ENCODE data around the gene LDHB. TPM values are rescaled to one million over a fixed set of nuclear protein-coding genes. Genes with fewer than 3 reads are reported as not detected.

LDHB gene
- total RNA-seq, 1 donor from 2014 or later: 1,973 TPM

- Mint-ChIP-seq H3K27ac (no peak overlapping the region), H3K36me3 (no peaks in the 10 kb centered on the region), H3K27me3 (ENCODE audit: insufficient read depth, low read depth) (no peaks in the 10 kb centered on the region), H3K4me1 (peaks cover 4% of the 10 kb centered on the region), H3K4me3 (no peak overlapping the region), H3K9me3 (no peaks in the 10 kb centered on the region)
- no peaks in the 10 kb centered on the region for H3K9me3 ChIP-seq (ENCODE audit: low read depth)
- peaks cover 6% of the 10 kb centered on the region for H3K4me1 ChIP-seq
- peak; percentile 10 for DNase-seq (ENCODE audit: low spot score)
- no peaks in the 10 kb centered on the region for H3K36me3 ChIP-seq
- no peaks in the 10 kb centered on the region for H4K20me1 ChIP-seq (ENCODE audit: low read depth)
- TF ChIP-seq EZH2 (IDR thresholded peaks at IDR 0.05) (no peak), CTCF (IDR thresholded peaks at IDR 0.05) (peak; percentile 34)
- no peak overlapping the region for H2AFZ ChIP-seq (replicated peaks)
- no peaks in the 10 kb centered on the region for H3K27me3 ChIP-seq
- H3K79me2 ChIP-seq (ENCODE audit: low read depth): no peaks in the 10 kb centered on the region
- no peak overlapping the region for H3K4me2 ChIP-seq
- H3K27ac ChIP-seq: no peak overlapping the region
- H3K4me3 ChIP-seq: no peak overlapping the region
- H3F3A ChIP-seq (ENCODE audit: low read depth): no peaks in the 10 kb centered on the region
- no peak overlapping the region for H3K9ac ChIP-seq
Measured at GRCh38 chr12:21607701-21608100, 49.9 kb downstream of the LDHB start.

- H3K4me1 ChIP-seq: peaks cover 6% of the 10 kb centered on the region
- H3K4me2 ChIP-seq: no peak overlapping the region
- H3F3A ChIP-seq (ENCODE audit: low read depth): no peaks in the 10 kb centered on the region
- H3K9ac ChIP-seq: no peak overlapping the region
- H3K27ac ChIP-seq: no peak overlapping the region
- H3K27me3 ChIP-seq: no peaks in the 10 kb centered on the region
- no peak overlapping the region for H3K27ac Mint-ChIP-seq
- H3K79me2 ChIP-seq (ENCODE audit: low read depth): no peaks in the 10 kb centered on the region
- H3K4me3 Mint-ChIP-seq: no peak overlapping the region
- H3K4me3 ChIP-seq: no peak overlapping the region
- no peak overlapping the region for H2AFZ ChIP-seq (replicated peaks)
- no peaks in the 10 kb centered on the region for H3K9me3 ChIP-seq (ENCODE audit: low read depth)
- no peaks in the 10 kb centered on the region for H3K36me3 Mint-ChIP-seq
- no peaks in the 10 kb centered on the region for H4K20me1 ChIP-seq (ENCODE audit: low read depth)
- no peaks in the 10 kb centered on the region for H3K36me3 ChIP-seq
- peaks cover 6% of the 10 kb centered on the region for H3K4me1 Mint-ChIP-seq
- H3K9me3 Mint-ChIP-seq: no peaks in the 10 kb centered on the region
- no peaks in the 10 kb centered on the region for H3K27me3 Mint-ChIP-seq (ENCODE audit: insufficient read depth, low read depth)
- TF ChIP-seq EZH2phosphoT487 (IDR thresholded peaks at IDR 0.05): no peak
- no peak for TF ChIP-seq EZH2 (IDR thresholded peaks at IDR 0.05)
- DNase-seq (ENCODE audit: low spot score): no peak
Measured at GRCh38 chr12:21606175-21606574, 51.5 kb downstream of the LDHB start.

- H3K27ac ChIP-seq: no peak within 1 kb of the TSS
- H3K9ac ChIP-seq: no peak within 1 kb of the TSS
- H3K27me3 ChIP-seq: no peaks in the 10 kb centered on the region
- H3F3A ChIP-seq (ENCODE audit: low read depth): no peaks in the 10 kb centered on the region
- H3K9me3 ChIP-seq (ENCODE audit: low read depth): no peaks in the 10 kb centered on the region
- H3K36me3 ChIP-seq: no peaks in the 10 kb centered on the region
- Mint-ChIP-seq H3K9me3 (no peaks in the 10 kb centered on the region), H3K27me3 (ENCODE audit: insufficient read depth, low read depth) (no peaks in the 10 kb centered on the region), H3K4me3 (no peak within 1 kb of the TSS), H3K36me3 (no peaks in the 10 kb centered on the region), H3K4me1 (peaks cover 7% of the 10 kb centered on the region), H3K27ac (no peak within 1 kb of the TSS)
- no peaks in the 10 kb centered on the region for H4K20me1 ChIP-seq (ENCODE audit: low read depth)
- H3K79me2 ChIP-seq (ENCODE audit: low read depth): no peaks in the 10 kb centered on the region
- H3K4me2 ChIP-seq: peak within 1 kb of the TSS; percentile 3
- H2AFZ ChIP-seq (replicated peaks): peak within 1 kb of the TSS; percentile 59
- TF ChIP-seq CTCF (IDR thresholded peaks at IDR 0.05) (no peak), EZH2phosphoT487 (IDR thresholded peaks at IDR 0.05) (no peak), EZH2 (IDR thresholded peaks at IDR 0.05) (no peak)
- H3K4me1 ChIP-seq: peaks cover 6% of the 10 kb centered on the region
- H3K4me3 ChIP-seq: no peak within 1 kb of the TSS
- peak; percentile 54 for DNase-seq (ENCODE audit: low spot score)
Measured at GRCh38 chr12:21604245-21605101, 53.2 kb downstream of the LDHB start, which contains the start of gene GYS2. Gene GYS2 (minus strand): TSS chr12:21604847. CDS start chr12:21604592, 255 bp downstream.

- Mint-ChIP-seq H3K27ac (no peak overlapping the region), H3K4me3 (no peak overlapping the region), H3K9me3 (no peaks in the 10 kb centered on the region), H3K27me3 (ENCODE audit: insufficient read depth, low read depth) (no peaks in the 10 kb centered on the region), H3K36me3 (no peaks in the 10 kb centered on the region), H3K4me1 (peaks cover 14% of the 10 kb centered on the region)
- no peaks in the 10 kb centered on the region for H3K9me3 ChIP-seq (ENCODE audit: low read depth)
- H3K36me3 ChIP-seq: no peaks in the 10 kb centered on the region
- H3K4me2 ChIP-seq: no peak overlapping the region
- no peak overlapping the region for H2AFZ ChIP-seq (replicated peaks)
- no peak overlapping the region for H3K27ac ChIP-seq
- no peaks in the 10 kb centered on the region for H3K27me3 ChIP-seq
- TF ChIP-seq CTCF (IDR thresholded peaks at IDR 0.05) (no peak), EZH2 (IDR thresholded peaks at IDR 0.05) (no peak), EZH2phosphoT487 (IDR thresholded peaks at IDR 0.05) (no peak)
- no peaks in the 10 kb centered on the region for H3F3A ChIP-seq (ENCODE audit: low read depth)
- H3K4me1 ChIP-seq: peaks cover 6% of the 10 kb centered on the region
- H3K4me3 ChIP-seq: no peak overlapping the region
- no peak for DNase-seq (ENCODE audit: low spot score)
- no peak overlapping the region for H3K9ac ChIP-seq
- H4K20me1 ChIP-seq (ENCODE audit: low read depth): no peaks in the 10 kb centered on the region
- H3K79me2 ChIP-seq (ENCODE audit: low read depth): no peaks in the 10 kb centered on the region
Measured at GRCh38 chr12:21602774-21603173, 54.9 kb downstream of the LDHB start.

Measured in neural progenitor cell (in vitro differentiated cells).